NCI-H1105 (cell line): ENCODE results near the gene SLCO4A1.
"Not testable (repeated sequence)": the region's sequence is repeated elsewhere in the genome, so short reads cannot be mapped to it uniquely, and the experiment has no call there.

Source experiments
- DNase-seq: peaks from one replicate; lab custom pipeline; 2025; lab: John Stamatoyannopoulos, UW

The SLCO4A1 gene

DNA sequence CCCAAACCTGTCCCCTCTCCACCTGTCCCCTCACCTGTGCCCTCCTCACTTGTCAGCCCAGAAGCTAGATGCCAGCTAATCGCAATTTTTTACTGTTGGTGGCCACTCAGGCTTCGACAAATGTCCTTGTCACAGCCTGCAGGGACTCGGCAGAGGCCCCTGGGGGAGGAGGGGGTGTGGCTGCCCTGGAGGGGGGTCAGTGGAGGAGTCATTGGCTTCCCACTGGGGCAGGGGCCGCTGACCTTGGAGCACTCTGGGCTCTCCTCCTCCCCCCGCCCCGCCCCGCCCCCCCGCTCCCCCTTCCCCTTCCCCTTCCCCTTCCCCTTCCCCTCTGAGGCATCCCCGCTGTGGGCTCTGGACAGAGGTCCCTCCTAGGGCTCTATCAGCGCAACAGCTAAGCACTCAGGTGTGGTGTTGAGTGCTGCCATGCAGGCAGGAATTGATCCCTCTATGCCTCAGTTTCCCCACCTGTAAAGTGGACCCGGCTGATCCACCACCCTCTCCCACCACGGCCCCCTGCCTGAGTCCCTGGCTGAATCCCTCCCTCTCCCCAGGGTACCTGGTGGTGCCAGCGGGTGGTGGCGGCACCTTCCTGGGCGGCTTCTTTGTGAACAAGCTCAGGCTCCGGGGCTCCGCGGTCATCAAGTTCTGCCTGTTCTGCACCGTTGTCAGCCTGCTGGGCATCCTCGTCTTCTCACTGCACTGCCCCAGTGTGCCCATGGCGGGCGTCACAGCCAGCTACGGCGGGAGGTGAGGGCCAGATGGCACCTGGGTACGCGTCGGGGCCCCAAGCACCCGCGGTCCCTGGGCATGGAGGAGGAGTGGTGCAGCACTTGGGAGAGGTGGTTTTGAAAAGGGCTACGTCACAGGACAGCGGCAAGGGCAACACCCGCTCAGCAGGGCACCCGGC is 23.8 kb downstream of the SLCO4A1 start:
- DNase-seq: no peak

DNA sequence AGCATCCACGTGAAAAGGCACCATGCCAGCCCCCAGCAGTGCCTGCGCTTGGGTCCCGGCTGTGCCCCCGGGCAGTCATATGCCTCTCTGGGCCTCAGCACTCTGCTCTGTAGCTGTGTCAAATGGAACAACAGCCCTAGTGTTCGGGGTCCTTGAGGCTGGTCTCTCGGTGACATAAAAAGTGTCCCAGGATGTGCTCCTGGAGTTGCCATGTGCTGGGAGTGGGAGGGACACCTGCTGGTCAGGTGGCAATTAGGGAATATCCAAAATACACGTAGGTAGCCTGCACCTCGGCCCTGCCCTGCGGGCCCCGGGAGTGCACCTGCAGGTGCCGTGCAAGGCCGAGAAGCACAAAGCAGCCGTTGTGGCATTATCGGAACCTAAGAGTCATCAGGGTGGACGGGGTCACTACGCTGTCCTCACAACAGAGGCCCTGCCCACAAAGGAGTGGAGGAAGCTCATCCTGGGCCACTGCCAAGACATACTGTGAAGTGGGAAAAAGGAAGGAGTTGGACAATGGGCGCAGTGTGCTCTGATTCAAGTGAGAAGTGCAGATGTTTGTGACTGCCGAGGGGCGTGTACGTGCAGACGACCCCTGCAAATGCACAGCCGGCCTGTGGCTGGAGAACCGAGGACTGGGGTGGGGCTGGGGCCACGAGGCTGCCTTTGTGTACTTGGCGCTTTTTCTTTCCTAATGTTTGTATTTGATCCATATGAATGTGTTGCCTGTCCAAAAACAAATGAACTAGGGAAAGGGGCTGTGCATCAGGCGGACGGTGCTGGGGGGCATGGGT is 24.6 kb downstream of the SLCO4A1 start:
- DNase-seq: peak; percentile 3

DNA sequence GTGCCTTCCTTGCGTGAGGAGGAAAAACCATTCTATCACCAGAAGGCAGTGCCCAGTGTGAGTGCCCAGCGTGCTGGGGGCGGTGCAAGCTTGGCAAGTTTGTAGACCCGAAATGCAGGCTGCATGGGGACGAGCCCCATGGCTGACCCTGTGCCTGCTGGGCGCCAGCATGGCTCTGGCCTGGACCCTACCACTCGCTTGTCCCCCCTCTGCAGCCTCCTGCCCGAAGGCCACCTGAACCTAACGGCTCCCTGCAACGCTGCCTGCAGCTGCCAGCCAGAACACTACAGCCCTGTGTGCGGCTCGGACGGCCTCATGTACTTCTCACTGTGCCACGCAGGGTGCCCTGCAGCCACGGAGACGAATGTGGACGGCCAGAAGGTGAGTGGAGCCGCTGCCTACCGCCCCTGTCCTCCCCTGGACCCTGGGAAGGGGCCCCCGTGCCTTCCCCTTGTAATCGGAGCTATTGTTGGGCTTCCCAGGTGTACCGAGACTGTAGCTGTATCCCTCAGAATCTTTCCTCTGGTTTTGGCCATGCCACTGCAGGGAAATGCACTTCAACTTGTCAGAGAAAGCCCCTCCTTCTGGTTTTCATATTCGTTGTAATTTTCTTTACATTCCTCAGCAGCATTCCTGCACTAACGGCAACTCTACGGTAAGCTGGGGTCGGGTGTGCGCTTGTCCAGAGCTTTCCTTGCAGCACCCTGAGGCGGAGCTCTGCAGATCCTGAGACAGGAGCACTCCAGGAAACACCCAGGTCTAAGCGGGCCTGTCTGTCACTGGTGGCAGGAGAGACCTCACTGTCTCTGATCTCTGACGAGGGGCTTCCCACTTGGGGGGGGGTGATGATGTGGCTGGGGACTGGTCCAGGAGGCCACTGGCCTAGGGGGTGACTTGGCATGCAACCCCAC is 25.5 kb downstream of the SLCO4A1 start:
- no peak for DNase-seq

DNA sequence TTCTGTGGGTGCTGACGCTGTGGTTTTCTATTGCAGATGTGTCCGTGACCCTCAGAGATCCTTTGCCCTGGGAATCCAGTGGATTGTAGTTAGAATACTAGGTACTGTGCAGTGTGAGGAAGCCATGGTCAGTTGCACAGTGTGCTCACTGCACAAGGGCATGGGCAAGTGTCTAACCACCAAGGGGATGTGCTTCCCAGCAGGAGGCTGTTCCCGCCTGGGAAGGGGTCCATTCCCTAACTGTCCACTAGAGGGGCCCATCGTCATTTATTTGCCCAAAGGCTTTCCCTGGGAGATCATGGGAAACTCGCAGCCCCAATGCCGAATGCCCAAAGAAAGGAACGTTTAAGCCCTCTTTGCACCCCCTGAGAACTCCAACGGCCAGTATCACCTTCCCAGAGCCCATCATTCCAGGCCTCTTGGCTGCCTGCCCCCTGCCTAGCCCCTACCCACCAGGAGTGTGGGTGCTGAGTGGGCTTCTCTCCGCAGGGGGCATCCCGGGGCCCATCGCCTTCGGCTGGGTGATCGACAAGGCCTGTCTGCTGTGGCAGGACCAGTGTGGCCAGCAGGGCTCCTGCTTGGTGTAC is 26.2 kb downstream of the SLCO4A1 start:
- peak; percentile 35 for DNase-seq

DNA sequence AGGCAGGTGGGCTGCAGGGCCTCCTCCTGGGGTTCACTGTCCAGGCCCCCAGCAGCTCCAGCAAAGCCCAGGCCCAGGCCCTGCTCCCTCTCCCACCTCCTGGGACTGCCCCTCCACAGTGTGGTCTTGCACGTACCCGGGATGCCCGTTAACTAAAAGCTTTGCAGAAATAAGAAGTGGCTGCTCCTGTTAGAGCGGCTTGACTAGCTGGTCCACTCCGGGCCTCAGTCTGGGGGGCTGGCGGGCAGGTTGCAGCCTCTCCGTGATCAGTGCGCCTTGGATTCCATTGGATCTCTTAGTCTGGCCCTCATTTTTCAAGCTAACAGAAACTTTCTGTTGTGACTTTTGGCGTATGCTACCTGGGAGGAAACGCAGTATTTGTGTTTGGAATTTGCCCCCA is 26.9 kb downstream of the SLCO4A1 start:
- no peak for DNase-seq

DNA sequence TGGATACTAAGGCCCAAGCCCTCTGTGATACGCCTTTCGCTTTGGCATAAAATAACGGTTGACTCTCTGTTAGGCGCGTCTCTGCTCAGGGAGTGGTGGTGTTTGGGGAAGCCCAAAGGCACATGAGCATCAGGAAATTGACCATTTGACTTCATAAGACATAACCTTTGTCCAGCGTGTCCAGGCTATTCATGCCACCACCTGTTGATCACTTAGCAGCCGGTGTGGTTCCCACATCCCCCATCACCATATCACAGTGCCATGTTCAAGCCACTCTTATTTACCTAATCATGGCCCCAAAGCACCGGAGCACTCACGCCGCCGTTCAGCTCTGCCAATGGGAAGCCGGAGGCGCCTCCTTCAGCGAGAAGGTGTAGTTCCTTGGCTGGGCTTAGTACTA is 27.9 kb downstream of the SLCO4A1 start:
- no peak for DNase-seq

DNA sequence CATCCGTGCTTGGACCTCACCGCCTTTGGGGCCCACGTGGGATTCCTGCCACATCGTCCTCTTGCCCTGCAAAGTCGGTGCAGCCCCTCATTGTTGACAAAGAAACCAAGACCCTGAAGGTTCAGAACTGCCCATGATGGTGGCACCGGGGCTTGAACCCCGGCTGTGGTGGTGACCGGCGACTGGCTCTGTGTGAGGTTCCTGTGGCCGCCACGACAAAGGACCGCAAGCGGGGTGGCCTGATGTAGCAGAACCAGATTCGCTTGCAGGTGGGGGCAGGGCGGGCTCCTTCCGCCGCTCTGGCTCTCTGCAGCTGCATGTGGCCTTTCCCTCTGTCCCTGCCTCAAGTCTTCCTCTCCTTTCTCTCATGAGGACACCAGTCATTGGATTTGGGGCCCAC is 28.7 kb downstream of the SLCO4A1 start:
- DNase-seq: no peak

DNA sequence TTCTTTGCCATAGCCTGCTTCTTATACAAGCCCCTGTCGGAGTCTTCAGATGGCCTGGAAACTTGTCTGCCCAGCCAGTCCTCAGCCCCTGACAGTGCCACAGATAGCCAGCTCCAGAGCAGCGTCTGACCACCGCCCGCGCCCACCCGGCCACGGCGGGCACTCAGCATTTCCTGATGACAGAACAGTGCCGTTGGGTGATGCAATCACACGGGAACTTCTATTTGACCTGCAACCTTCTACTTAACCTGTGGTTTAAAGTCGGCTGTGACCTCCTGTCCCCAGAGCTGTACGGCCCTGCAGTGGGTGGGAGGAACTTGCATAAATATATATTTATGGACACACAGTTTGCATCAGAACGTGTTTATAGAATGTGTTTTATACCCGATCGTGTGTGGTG is 29.5 kb downstream of the SLCO4A1 start:
- no peak for DNase-seq

DNA sequence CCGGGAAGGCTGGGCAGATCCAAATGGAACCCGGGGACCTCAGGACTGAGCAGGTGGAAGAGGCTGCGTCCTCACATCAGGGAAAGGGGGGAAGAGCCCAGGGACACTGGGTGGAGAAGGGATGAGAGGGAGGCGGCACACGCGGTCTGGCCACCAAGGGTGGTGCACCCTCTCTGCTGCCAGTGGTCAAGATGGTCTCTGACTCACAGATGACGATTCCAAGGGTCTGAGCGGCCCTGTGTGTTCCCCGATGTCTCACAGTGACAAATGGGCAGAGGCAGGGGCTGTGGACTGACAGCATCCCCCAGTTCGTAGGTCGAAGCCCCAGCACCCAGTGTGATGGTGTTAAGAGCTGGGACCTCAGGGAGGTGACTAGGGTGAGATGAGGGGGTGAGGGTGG is 32.1 kb downstream of the SLCO4A1 start:
- DNase-seq: no peak

DNA sequence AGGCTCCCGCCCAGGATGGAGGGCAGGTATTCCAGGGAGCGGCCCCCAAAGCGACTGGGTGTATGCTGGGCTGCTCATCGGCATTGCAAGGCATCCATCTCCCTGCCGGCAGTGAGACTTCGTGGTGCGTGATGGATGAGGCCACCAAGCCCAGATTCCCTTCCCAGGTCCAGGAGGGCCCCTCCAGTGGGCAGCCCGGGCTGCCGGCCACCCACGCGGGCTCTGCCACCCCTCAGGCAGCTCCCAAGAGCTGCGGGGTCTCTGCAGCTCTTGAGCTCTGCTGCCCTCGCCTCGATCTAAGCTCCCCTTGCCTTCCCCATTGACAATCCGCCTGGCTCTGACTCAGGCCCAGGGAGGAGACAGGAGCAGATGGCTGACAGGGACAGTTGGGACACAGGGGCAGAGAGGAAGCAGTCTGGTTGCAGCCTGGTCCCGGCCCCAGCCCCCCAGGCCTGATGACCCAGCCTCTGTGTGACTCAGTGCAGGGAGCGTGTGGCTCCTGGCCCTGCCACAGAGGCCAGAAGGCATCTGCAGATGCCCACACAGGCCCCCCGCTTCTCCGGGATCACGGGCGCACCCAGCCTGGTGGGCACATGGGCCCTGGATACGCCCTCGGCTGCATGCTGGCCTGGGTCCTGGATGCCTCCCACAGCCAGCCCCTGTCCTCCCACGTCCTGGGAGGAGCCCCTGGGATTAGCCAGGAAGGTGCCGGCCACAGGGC is 33.0 kb downstream of the SLCO4A1 start:
- DNase-seq: no peak

DNA sequence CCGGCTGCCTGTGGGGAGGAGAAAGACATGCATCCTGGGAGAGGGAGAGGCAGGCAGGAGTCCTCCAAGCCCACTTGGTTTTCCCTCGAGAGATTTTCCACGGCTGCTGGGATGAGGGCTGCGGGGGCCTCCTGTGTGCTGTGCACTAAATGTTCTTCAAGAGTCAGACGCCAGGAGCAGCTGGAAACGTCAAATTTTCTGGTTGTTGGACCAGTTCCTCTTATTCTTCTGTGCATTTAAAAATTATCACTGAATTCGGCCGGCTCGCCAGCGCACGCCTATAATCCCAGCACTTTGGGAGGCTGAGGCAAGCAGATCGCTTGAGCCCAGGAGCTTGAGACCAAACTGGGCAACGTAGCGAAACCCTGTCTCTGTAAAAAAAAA is 33.6 kb downstream of the SLCO4A1 start:
- no peak for DNase-seq

DNA sequence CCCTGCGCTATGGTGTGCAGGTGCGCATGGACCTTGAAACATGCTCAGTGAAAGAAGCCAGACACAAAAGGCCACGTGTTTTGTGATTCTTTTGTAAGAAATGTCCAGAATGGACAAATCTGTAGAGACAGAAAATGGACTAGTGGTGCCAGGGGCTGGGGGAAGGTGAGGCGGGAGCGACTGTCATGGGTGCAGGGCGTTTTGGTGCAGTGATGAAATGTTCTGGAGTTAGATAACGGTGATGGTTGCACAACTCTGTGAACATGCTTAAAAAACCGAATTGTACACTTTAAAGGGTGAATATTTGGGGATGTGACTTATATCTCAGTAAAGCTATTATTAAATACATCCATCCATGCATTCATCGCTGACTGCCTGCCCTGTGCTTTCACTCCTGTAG is 34.7 kb downstream of the SLCO4A1 start:
- no peak for DNase-seq

DNA sequence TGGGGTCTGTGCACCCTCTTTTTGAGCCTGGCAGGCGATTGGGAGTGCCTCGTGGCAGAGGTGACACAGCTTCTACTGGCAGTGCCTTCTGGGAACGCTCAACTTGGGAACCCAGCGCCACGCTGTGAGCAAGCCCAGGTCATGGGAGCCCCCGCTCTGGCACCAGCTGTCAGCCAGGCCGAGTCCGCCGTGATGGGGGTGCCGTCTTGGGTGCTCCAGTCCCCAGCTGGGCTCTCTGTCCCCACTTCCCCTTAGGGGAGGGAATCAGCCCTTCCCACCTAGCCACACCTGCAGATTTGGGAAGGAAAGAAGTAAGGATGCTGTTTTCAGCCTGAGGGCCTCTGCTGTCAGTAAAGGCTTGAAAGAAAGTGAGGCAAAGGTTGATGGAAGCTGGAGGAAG is 35.4 kb downstream of the SLCO4A1 start:
- no peak for DNase-seq

DNA sequence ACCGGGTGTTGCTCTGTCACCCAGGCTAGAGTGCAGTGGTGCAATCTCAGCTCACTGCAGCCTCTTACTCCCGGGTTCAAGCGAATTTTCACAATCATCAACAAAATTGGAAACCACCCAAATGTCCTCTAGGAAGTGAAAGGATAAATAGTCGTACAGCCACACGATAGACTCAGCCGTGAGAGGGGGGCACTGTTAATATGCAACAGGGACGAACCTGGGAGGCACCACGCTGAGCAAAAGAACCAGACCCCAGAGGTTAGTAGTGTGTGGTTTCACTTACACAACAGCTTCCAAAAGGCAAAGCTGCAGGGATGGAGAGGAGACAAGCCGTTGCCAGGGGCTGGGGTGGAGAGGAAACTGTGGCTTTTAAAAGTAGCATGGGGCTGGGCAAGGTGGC is 36.2 kb downstream of the SLCO4A1 start:
- DNase-seq: no peak

DNA sequence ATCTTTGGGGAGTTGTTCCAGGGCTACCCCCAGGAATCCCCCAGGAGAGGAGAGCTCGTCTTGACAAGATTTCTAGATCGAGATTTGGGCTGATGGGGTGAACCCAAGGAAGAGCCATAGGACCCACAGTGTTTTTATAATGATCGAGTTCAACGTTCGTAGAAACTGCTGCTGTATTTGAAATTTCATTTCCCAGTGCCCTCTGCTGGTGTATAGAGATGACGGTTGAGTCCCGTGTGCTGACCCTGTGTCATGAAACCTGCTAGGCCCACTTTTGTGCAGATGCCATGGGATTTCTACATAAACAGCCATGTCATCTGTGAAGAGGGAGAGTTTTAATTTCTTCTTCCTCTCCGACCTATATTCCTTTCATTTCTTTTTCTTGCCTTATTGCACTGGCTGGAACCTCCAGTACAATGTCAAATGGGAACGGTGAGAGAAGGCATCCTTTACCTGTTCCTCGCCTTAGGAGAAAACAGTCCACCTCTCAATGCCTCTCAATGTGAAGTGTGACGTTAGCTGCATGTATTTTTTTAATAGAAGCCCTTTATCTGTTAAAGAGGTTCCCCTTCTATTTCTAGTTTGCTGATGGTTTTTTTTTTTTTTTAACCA is 37.8 kb downstream of the SLCO4A1 start:
- DNase-seq: no peak

DNA sequence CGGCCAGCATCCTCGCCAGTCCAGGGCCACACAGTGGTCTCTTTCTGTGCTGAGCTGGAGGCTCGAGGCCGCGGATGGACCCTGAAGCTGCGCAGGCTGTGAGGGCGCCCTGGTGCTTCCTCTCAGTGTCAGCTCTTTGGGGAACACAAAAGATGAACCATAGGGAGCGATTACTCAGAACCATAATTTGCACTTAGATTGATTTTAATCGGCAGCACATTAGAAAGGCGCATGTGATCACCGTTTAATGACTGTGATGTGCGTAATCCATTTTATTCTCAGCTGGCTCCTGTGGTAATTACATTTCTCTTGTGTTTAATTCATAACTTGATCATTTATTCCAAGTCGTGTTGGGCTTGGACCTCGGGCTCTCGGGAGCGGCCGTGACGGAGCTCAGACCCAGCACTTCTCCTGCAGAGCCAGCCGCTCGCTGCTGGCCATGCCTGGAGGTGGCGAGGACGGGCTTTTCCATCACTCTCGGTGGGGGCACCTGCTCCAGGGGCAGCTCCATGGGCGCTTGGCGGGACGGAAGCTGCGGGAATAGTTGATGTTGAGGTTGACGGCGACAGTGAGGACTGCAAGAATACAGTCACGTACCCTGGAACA is 40.7 kb downstream of the SLCO4A1 start:
- no peak for DNase-seq

DNA sequence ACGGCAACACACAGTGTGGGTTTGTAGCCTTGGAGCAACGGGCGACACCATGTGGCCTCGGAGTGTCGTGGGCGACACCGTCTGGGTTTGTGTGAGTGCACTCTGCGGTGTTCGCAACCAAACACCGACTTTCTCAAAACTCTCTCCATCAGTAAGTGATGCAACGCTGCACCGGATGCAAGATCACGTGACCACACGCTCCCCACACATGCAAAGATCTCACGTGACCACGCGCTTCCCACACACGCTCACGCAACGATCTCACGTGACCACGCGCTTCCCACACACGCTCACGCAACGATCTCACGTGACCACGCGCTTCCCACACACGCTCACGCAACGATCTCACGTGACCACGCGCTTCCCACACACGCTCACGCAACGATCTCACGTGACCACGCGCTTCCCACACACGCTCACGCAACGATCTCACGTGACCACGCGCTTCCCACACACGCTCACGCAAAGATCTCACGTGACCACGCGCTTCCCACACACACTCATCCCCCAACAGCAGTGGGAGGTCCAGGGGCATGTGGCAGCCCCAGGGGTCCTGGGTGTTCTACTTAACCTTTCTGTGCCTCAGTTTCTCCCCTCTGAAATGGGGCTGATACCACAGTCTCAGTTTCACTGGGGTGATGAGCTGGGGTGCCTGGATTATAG is 41.5 kb downstream of the SLCO4A1 start:
- DNase-seq: not testable (repeated sequence)

DNA sequence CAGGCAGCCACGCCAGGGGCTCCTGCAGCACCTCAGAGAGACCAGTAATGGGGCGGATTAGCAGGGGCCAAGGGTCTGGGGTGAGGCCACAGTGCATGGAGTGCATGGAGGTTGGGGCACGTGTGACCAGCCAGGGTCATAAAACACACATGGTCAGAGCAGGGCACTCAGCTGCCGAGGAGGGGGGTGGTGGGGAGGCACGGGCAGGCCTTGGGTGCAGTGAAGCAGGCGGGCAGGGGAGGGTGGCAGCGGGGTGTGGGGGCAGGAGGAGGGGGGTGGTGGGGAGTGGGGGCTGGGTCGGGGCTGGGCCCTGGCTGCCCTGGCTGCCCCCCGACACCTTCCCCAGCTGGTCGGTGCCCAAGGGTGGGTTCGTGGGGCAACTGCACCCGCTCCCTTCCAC is 42.7 kb downstream of the SLCO4A1 start:
- no peak for DNase-seq

DNA sequence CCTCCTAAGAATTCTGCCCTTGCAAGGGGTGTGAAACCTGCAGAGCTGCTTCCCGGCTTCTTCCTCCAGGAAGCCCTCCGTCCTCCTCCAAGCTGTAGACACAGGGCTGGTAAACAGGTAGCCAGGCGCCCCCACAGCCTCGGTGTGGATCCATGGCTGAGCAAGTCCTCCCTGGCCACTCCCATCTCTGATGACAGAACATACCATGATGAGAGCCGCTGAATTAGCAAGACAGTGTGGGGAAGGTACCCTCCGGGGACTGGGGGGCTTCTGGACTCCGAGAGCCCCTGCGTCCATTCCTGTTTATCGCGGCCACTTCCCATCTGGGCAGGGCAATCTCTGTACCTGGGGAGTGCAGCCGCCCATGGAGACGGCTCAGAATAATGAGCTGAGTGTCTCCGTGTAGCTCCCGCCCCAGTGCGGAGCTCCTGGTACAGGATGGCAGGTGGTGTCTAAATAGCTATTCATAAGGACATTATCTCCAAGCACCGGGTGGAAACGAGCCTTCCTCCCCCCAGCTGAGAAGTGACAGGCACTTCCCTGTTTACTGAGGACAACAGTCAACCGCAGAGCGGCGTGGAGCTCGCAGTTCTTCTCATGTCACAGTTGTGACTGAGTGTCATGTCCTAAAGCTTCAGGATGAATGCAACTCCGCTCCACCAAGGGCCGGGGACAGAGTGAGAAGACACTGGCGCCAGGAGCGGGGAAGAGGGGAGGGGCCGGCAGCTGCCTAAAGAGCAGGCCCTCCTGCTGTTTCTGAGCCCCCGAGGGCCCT is 43.7 kb downstream of the SLCO4A1 start:
- peak; percentile 78 for DNase-seq
